ENCODE results near the gene TNNI2. TPM values are rescaled to one million over a fixed set of nuclear protein-coding genes. Genes with fewer than 3 reads are reported as not detected.
A peak's percentile ranks its signal among the peaks of the same experiment; 100 is the strongest.

TNNI2 gene
- total and polyA plus RNA-seq, 4 donors, result 0.22 to 0.28 TPM; not detected in 2

GRCh38 chr11:1831338-1832210, 7.2 kb upstream of the TNNI2 start:
- Histone ChIP-seq H3K4me1 (ENCODE audit: control insufficient read depth in 4 of 4, insufficient read depth in 4 of 4, low read length in 3 of 4) (peaks cover 8 to 35% (median 20%) of the 10 kb centered on the region in 4 donors), H3K4me3 (ENCODE audit: low read depth in 1 of 3, low read length in 3 of 3) (no peak overlapping the region), H3K27me3 (ENCODE audit: control insufficient read depth in 4 of 4, insufficient read depth in 4 of 4, low read length in 3 of 4) (no peaks in the 10 kb centered on the region), H3K27ac (ENCODE audit: low read depth in 1 of 2, low read length in 2 of 2) (no peak overlapping the region), H3K36me3 (ENCODE audit: control insufficient read depth in 4 of 4, insufficient read depth in 3 of 4, low read depth in 1 of 4, low read length in 3 of 4) (no peaks in the 10 kb centered on the region), H3K9me3 (ENCODE audit: control insufficient read depth in 4 of 4, low read length in 3 of 4) (no peaks in the 10 kb centered on the region), H3K9ac (ENCODE audit: low read depth in 1 of 2, low read length in 2 of 2) (no peak overlapping the region)
- WGBS, result 80% methylated on average over 26 of the region's 26 CpGs
- no peak for DNase-seq (ENCODE audit: low spot score)
- TF ChIP-seq FOXA1 (IDR thresholded peaks at IDR 0.05) (no peak), SP1 (IDR thresholded peaks at IDR 0.05) (no peak), MAX (IDR thresholded peaks at IDR 0.05) (no peak), REST (IDR thresholded peaks at IDR 0.05) (no peak), ZBTB33 (IDR thresholded peaks at IDR 0.05) (no peak), HNF4G (IDR thresholded peaks at IDR 0.05) (no peak), ATF3 (IDR thresholded peaks at IDR 0.05) (no peak), YY1 (IDR thresholded peaks at IDR 0.05) (no peak), EGR1 (IDR thresholded peaks at IDR 0.05; ENCODE audit: low read depth in 2 of 2) (no peak), NR2F2 (IDR thresholded peaks at IDR 0.05) (no peak)

GRCh38 chr11:1832211-1832919, 6.4 kb upstream of the TNNI2 start:
- WGBS, result 15% methylated on average over 40 of the region's 40 CpGs
- no peak overlapping the region for H3K9ac ChIP-seq (ENCODE audit: low read depth in 1 of 2, low read length in 2 of 2)
- DNase-seq (ENCODE audit: low spot score), result peak; percentile 77
- H3K4me1 ChIP-seq (ENCODE audit: control insufficient read depth in 4 of 4, insufficient read depth in 4 of 4, low read length in 3 of 4), result peaks cover 5 to 27% (median 16%) of the 10 kb centered on the region in 4 donors
- H3K4me3 ChIP-seq (ENCODE audit: low read depth in 1 of 3, low read length in 3 of 3), result peak overlapping the region in 1 of 3 donors; percentile 27
- no peak for TF ChIP-seq EGR1 (IDR thresholded peaks at IDR 0.05; ENCODE audit: low read depth in 2 of 2)
- peak; percentile 81 for TF ChIP-seq CTCF (IDR thresholded peaks at IDR 0.05; ENCODE audit: low read depth, low read length, missing input control)
- peak; percentile 75 to 81 for TF ChIP-seq RAD21 (IDR thresholded peaks at IDR 0.05)
- no peaks in the 10 kb centered on the region for H3K36me3 ChIP-seq (ENCODE audit: control insufficient read depth in 4 of 4, insufficient read depth in 3 of 4, low read depth in 1 of 4, low read length in 3 of 4)
- no peaks in the 10 kb centered on the region for H3K27me3 ChIP-seq (ENCODE audit: control insufficient read depth in 4 of 4, insufficient read depth in 4 of 4, low read length in 3 of 4)
- H3K27ac ChIP-seq (ENCODE audit: low read depth in 1 of 2, low read length in 2 of 2), result no peak overlapping the region
- H3K9me3 ChIP-seq (ENCODE audit: control insufficient read depth in 4 of 4, low read length in 3 of 4), result no peaks in the 10 kb centered on the region
